Activated naive CD8-positive, alpha-beta T cell treated with anti-CD3 and anti-CD28 coated beads, Interleukin-2, amount 10 ng/mL, durations not matched to agents 7 days and 5 days (primary cell): Measurements from ENCODE around the gene HYDIN. TPM values are rescaled to one million over a fixed set of nuclear protein-coding genes. Genes with fewer than 3 reads are reported as not detected.
"Not testable (repeated sequence)": the region's sequence is repeated elsewhere in the genome, so short reads cannot be mapped to it uniquely, and the experiment has no call there.

ENCODE experiments used
- ATAC-seq: fragments of 150-1000 bp; cut with Tn5 transposase; one replicate; pipeline ENCODE4 v1.10.0; 2021; ENCODE audit warnings: low read depth, moderate library complexity
- POLR2A ChIA-PET: fragments of 350-600 bp; sonication (Branson Sonifier 250); formaldehyde crosslinking; loops from one replicate; lab custom pipeline; 2021; ENCODE audit warnings: antibody characterized with exemption; lab: Charles Lee
- DNase-seq: peaks from one replicate; pipeline ENCODE4 v3.0.0; 2021
- H3K27ac Mint-ChIP-seq: one replicate; pipeline ENCODE4 v1.8.0; 2022; ENCODE audit warnings: mild to moderate bottlenecking, mixed read lengths
- H3K27me3 Mint-ChIP-seq: one replicate; pipeline ENCODE4 v1.8.0; 2022; ENCODE audit warnings: mild to moderate bottlenecking, moderate library complexity, mixed read lengths
- H3K36me3 Mint-ChIP-seq: one replicate; pipeline ENCODE4 v1.8.0; 2021; ENCODE audit warnings: mild to moderate bottlenecking, mixed read lengths
- H3K4me1 Mint-ChIP-seq: one replicate; pipeline ENCODE4 v1.8.0; 2021; ENCODE audit warnings: mixed read lengths
- H3K4me3 Mint-ChIP-seq: one replicate; pipeline ENCODE4 v1.8.0; 2022; ENCODE audit warnings: mild to moderate bottlenecking, moderate library complexity, mixed read lengths
- H3K9me3 Mint-ChIP-seq: one replicate; pipeline ENCODE4 v1.8.0; 2021; ENCODE audit warnings: mixed read lengths
- total RNA-seq, 2 experiments: library from RNA; stranded (reverse); gene quantifications; one replicate each; pipeline ENCODE4 v1.2.3, GENCODE V29; 2021

Gene HYDIN
- total RNA-seq, 2 experiments from 2014 or later: not detected

DNA sequence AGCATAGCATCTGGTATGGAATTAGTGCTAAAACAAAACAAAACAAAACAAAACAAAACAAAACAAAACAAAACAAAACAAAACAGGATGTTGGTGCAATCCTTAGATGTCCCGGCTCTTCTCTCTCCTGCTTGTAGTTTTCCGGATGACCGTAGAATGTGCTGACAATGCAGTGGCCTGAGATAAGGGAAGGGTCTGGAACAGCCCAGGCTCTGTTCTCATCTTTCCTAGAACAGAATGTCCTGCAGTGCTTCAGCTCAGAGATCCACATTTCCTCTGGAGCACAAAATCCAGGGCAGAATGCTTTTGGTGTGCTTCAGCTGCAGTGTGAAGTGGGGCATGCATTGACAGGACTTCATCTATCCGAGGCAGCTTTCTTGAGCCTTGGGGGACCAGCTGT is 345.9 kb downstream of the HYDIN start:
- H3K27ac Mint-ChIP-seq, POLR2A ChIA-PET, H3K27me3 Mint-ChIP-seq, ATAC-seq, DNase-seq, H3K9me3 Mint-ChIP-seq, H3K36me3 Mint-ChIP-seq, H3K4me1 Mint-ChIP-seq, H3K4me3 Mint-ChIP-seq: not testable (repeated sequence)

DNA sequence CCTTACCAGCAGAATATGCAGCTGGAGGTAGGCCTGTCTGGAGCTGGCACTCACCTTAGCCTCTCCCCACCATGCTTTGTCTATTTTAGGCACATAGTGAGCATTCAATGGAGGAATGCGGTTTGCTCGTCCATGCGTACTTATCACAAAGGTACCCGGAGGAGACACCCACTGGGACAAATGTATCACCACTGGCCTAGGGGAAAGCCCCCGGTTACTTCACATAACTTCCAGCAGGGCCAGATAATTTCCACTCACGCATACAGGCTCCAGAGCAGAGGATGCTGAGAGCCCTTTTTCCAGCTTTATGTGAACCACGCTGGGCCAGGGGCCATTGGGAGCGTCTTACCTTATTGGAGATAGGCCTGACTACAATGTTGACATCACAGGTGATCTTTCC is 348.2 kb downstream of the HYDIN start:
- H3K4me1 Mint-ChIP-seq, POLR2A ChIA-PET, H3K9me3 Mint-ChIP-seq, ATAC-seq, H3K4me3 Mint-ChIP-seq, H3K27ac Mint-ChIP-seq, H3K36me3 Mint-ChIP-seq, DNase-seq, H3K27me3 Mint-ChIP-seq: not testable (repeated sequence)

GRCh38 chr16:70877895-70878294 is 352.6 kb downstream of the HYDIN start:
- H3K9me3 Mint-ChIP-seq, H3K36me3 Mint-ChIP-seq, H3K4me1 Mint-ChIP-seq, DNase-seq, H3K4me3 Mint-ChIP-seq, H3K27ac Mint-ChIP-seq, H3K27me3 Mint-ChIP-seq, ATAC-seq, POLR2A ChIA-PET: not testable (repeated sequence)

- POLR2A ChIA-PET, DNase-seq, H3K27ac Mint-ChIP-seq, H3K36me3 Mint-ChIP-seq, H3K4me3 Mint-ChIP-seq, H3K27me3 Mint-ChIP-seq, H3K9me3 Mint-ChIP-seq, ATAC-seq, H3K4me1 Mint-ChIP-seq: not testable (repeated sequence)
These were observed 354.1 kb downstream of the HYDIN start for GRCh38 chr16:70876442-70876841.

- not testable (repeated sequence) for H3K36me3 Mint-ChIP-seq, H3K27ac Mint-ChIP-seq
These were observed 365.8 kb downstream of the HYDIN start for GRCh38 chr16:70864698-70865097.

GRCh38 chr16:70861996-70862395 is 368.5 kb downstream of the HYDIN start:
- H3K36me3 Mint-ChIP-seq, H3K27me3 Mint-ChIP-seq, H3K9me3 Mint-ChIP-seq, ATAC-seq, DNase-seq, H3K4me1 Mint-ChIP-seq, H3K4me3 Mint-ChIP-seq, POLR2A ChIA-PET, H3K27ac Mint-ChIP-seq: not testable (repeated sequence)

More at GRCh38 chr16:70864698-70865097, 365.8 kb downstream of the HYDIN start:
- ATAC-seq, H3K27me3 Mint-ChIP-seq, H3K4me1 Mint-ChIP-seq, POLR2A ChIA-PET, H3K4me3 Mint-ChIP-seq, H3K9me3 Mint-ChIP-seq, DNase-seq: not testable (repeated sequence)

GRCh38 chr16:70851299-70851698 is 379.2 kb downstream of the HYDIN start:
- ATAC-seq, POLR2A ChIA-PET, H3K9me3 Mint-ChIP-seq, H3K27ac Mint-ChIP-seq, DNase-seq, H3K4me1 Mint-ChIP-seq, H3K4me3 Mint-ChIP-seq, H3K36me3 Mint-ChIP-seq, H3K27me3 Mint-ChIP-seq: not testable (repeated sequence)

- H3K4me3 Mint-ChIP-seq, H3K27ac Mint-ChIP-seq, ATAC-seq, POLR2A ChIA-PET, H3K36me3 Mint-ChIP-seq, DNase-seq, H3K27me3 Mint-ChIP-seq, H3K4me1 Mint-ChIP-seq, H3K9me3 Mint-ChIP-seq: not testable (repeated sequence)
These were observed 406.9 kb downstream of the HYDIN start for GRCh38 chr16:70823498-70824118.

GRCh38 chr16:70822734-70823133 is 407.8 kb downstream of the HYDIN start:
- POLR2A ChIA-PET, H3K4me3 Mint-ChIP-seq, ATAC-seq, DNase-seq, H3K27ac Mint-ChIP-seq, H3K27me3 Mint-ChIP-seq, H3K9me3 Mint-ChIP-seq, H3K36me3 Mint-ChIP-seq, H3K4me1 Mint-ChIP-seq: not testable (repeated sequence)

DNA sequence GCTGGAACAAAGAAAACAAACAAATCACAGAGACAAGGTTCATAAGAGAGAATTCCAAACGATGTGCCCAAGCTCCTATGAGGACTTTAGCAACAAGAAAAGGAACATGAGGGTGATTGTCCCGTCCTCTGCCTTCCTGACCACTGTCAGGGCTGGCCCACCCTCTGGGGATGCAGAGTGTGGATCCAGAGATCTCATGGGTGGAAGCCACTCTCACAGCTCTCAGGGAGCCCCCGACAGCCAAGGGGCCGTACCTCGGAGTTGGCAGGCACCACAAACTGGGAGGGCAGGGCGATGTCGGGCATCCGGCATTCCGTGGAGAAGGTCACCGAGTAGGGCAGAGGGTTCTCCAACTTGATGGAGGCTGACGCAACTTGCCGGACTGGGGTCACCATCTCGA is 412.4 kb downstream of the HYDIN start:
- POLR2A ChIA-PET, H3K27me3 Mint-ChIP-seq, DNase-seq, ATAC-seq, H3K4me1 Mint-ChIP-seq, H3K4me3 Mint-ChIP-seq, H3K27ac Mint-ChIP-seq, H3K9me3 Mint-ChIP-seq, H3K36me3 Mint-ChIP-seq: not testable (repeated sequence)

GRCh38 chr16:70809392-70810060 is 421.0 kb downstream of the HYDIN start:
- POLR2A ChIA-PET: no interaction called here
- Mint-ChIP-seq H3K27me3 (peaks cover 21% of the 10 kb centered on the region), H3K4me3 (no peak overlapping the region), H3K4me1 (no peaks in the 10 kb centered on the region), H3K36me3 (no peaks in the 10 kb centered on the region), H3K9me3 (no peaks in the 10 kb centered on the region), H3K27ac (no peak overlapping the region)
- ATAC-seq (no peak), DNase-seq (no peak)

- DNase-seq: no peak
- ATAC-seq: no peak
- Mint-ChIP-seq H3K9me3 (peaks cover 5% of the 10 kb centered on the region), H3K27me3 (peaks cover 27% of the 10 kb centered on the region), H3K36me3 (no peaks in the 10 kb centered on the region), H3K4me3 (no peak overlapping the region), H3K27ac (no peak overlapping the region), H3K4me1 (no peaks in the 10 kb centered on the region)
- POLR2A ChIA-PET: no interaction called here
These were observed 422.2 kb downstream of the HYDIN start for GRCh38 chr16:70808371-70808770.

- H3K27me3 Mint-ChIP-seq: peaks cover 27% of the 10 kb centered on the region
- H3K27ac Mint-ChIP-seq: no peak overlapping the region
- H3K9me3 Mint-ChIP-seq: peaks cover 7% of the 10 kb centered on the region
- H3K4me1 Mint-ChIP-seq: no peaks in the 10 kb centered on the region
- no peak for DNase-seq
- POLR2A ChIA-PET: no interaction called here
- H3K36me3 Mint-ChIP-seq: no peaks in the 10 kb centered on the region
- ATAC-seq: no peak
- H3K4me3 Mint-ChIP-seq: no peak overlapping the region
These were observed 424.7 kb downstream of the HYDIN start for GRCh38 chr16:70805787-70806186.

DNA sequence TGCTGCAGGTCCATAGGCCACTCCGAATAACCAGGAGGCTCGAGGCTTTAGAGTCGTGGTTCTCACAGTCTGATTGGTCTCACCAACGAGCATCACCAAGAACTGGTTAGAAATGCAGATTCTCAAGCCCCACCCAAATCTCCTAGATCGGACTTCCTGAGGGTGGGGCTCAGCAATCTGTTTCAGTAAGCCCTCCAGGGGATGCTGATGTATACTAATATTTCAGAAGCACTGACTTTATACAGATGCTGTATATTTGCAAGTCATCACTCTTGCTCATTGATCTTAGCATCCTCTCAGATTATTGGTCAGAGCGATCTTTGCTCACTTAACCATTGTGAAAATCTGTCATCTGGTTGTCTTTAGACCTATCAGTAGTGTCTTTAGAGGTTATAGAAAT is 425.1 kb downstream of the HYDIN start:
- H3K4me1 Mint-ChIP-seq: no peaks in the 10 kb centered on the region
- no peak overlapping the region for H3K27ac Mint-ChIP-seq
- ATAC-seq: no peak
- POLR2A ChIA-PET: no interaction called here
- H3K36me3 Mint-ChIP-seq: no peaks in the 10 kb centered on the region
- H3K9me3 Mint-ChIP-seq: peaks cover 7% of the 10 kb centered on the region
- H3K4me3 Mint-ChIP-seq: no peak overlapping the region
- DNase-seq: no peak
- H3K27me3 Mint-ChIP-seq: peaks cover 24% of the 10 kb centered on the region
